Measurements from ENCODE around the gene SELENOO.
"Not testable (repeated sequence)": the region's sequence is repeated elsewhere in the genome, so short reads cannot be mapped to it uniquely, and the experiment has no call there.

Gene SELENOO

GRCh38 chr22:50200461-50201190, at the start of gene SELENOO:
TSS of gene SELENOO (plus strand) at chr22:50201011. CDS start at chr22:50201037, 26 bp downstream.
- peak; percentile 90 for DNase-seq (ENCODE audit: low spot score)

GRCh38 chr22:50151571-50152537, 49.0 kb upstream of the SELENOO start:
- no peak for DNase-seq (ENCODE audit: low spot score)

- no peak for DNase-seq (ENCODE audit: low spot score)
These were observed 47.6 kb upstream of the SELENOO start for GRCh38 chr22:50153056-50153755.

GRCh38 chr22:50153756-50154140, 47.1 kb upstream of the SELENOO start:
- DNase-seq (ENCODE audit: low spot score), result no peak

GRCh38 chr22:50157709-50158375, 43.0 kb upstream of the SELENOO start:
- DNase-seq (ENCODE audit: low spot score), result no peak

- DNase-seq (ENCODE audit: low spot score), result no peak
These were observed 39.9 kb upstream of the SELENOO start for GRCh38 chr22:50160947-50161346.

- no peak for DNase-seq (ENCODE audit: low spot score)
These were observed 39.1 kb upstream of the SELENOO start for GRCh38 chr22:50161508-50162390.

GRCh38 chr22:50162391-50162956, 38.3 kb upstream of the SELENOO start:
- DNase-seq (ENCODE audit: low spot score), result no peak

GRCh38 chr22:50165436-50166123, 35.2 kb upstream of the SELENOO start:
- DNase-seq (ENCODE audit: low spot score), result no peak

GRCh38 chr22:50167689-50168489, 32.9 kb upstream of the SELENOO start:
- no peak for DNase-seq (ENCODE audit: low spot score)

- DNase-seq (ENCODE audit: low spot score), result not testable (repeated sequence)
These were observed 32.2 kb upstream of the SELENOO start for GRCh38 chr22:50168490-50169180.

- DNase-seq (ENCODE audit: low spot score), result no peak
These were observed 31.5 kb upstream of the SELENOO start for GRCh38 chr22:50169181-50169759.

- no peak for DNase-seq (ENCODE audit: low spot score)
These were observed 31.0 kb upstream of the SELENOO start for GRCh38 chr22:50169774-50170341.

- DNase-seq (ENCODE audit: low spot score), result no peak
These were observed 30.1 kb upstream of the SELENOO start, which contains the start of gene PANX2 for GRCh38 chr22:50170453-50171318. TSS of gene PANX2 (plus strand) at chr22:50170731. CDS start at chr22:50170731, 0 bp downstream.

- no peak for DNase-seq (ENCODE audit: low spot score)
These were observed 29.4 kb upstream of the SELENOO start for GRCh38 chr22:50171319-50171964.

- DNase-seq (ENCODE audit: low spot score), result no peak
These were observed 28.8 kb upstream of the SELENOO start for GRCh38 chr22:50171965-50172421.
